Measurements from ENCODE around the gene TGFBR3. TPM values are rescaled to one million over a fixed set of nuclear protein-coding genes. Genes with fewer than 3 reads are reported as not detected.

The TGFBR3 gene
- total and polyA plus RNA-seq, 9 of the 15 experiments (the other 6 are each of a cell fraction or from before 2014, with no cell fraction given), result 3.6 to 32.4 (median 15.6) TPM

DNA sequence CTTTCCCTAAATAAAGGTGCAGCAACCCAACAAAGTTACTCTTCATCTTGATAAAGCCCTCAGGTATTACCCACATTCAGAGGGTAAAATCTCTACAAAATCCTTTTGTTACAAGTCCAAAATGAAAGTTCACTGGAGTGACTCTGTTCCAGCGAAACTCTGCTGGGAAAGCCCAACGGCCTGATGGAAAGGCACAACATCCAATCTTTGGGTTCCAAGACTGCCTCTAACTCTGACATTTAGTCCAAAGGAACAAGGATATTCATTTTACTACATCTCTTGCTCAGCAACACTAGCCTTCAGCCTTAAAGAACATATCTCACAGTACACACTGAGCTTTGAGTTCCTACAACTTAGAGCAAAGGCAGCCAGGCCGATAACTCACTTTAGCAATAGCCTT lies 42.1 kb downstream of the TGFBR3 start (continued):
- TF ChIP-seq HOXB6 (CRISPR knock-in tag; IDR thresholded peaks at IDR 0.05; ENCODE audit: borderline replicate concordance), result no peak
- no peak for TF ChIP-seq YY1 (IDR thresholded peaks at IDR 0.05; ENCODE audit: borderline replicate concordance in 1 of 3, control insufficient read depth in 1 of 3, extremely low read depth in 1 of 3, insufficient read depth in 3 of 3, insufficient read length in 1 of 3, insufficient replicate concordance in 2 of 3, low read depth in 1 of 3, low read length in 2 of 3)

DNA sequence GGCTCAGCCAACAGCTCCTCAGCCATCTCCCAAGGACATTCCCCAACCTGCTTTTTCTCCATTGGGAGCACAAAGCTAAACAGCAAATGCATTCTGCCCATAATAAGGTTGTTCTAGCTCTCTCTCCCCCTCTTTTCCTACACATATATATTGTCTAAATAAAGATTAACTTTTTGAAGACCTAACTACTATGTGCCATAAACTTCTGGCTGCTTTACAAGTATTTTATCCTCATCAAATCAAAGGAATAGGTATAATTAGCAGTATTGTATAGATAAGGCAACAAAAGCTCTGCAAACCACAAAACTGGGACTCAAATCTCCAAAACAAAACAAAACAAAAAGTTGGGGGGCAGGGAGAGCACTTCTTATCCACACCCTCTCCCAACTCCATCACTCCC lies 43.4 kb downstream of the TGFBR3 start:
- H3K4me1 ChIP-seq (replicated peaks in 1 of 2; ENCODE audit: control insufficient read depth in 2 of 2, insufficient read depth in 2 of 2, low read length in 2 of 2), result peaks cover 0 to 12% of the 10 kb centered on the region in 2 experiments; a peak in 3 of 5 replicates

More for the DNA sequence above, 43.4 kb downstream of the TGFBR3 start:
- no peak overlapping the region for H2AFZ ChIP-seq (ENCODE audit: low read depth, low read length)
- ATAC-seq (no peak), FAIRE-seq (no peak), DNase-seq (ENCODE audit: extremely low read depth in 1 of 4, low spot score in 3 of 4) (no peak)
- no peak overlapping the region for H3K27ac ChIP-seq (ENCODE audit: extremely low read depth, low read depth, low read length)
- H3K79me2 ChIP-seq (ENCODE audit: control insufficient read depth, insufficient read depth, low read length), result peaks cover 8% of the 10 kb centered on the region; the same call in 1 of the 3 replicates
- H3K27me3 ChIP-seq (ENCODE audit: control insufficient read depth in 2 of 2, insufficient read depth in 2 of 2, low read length in 2 of 2), result no peaks in the 10 kb centered on the region
- intact Hi-C loops (cut with micrococcal nuclease) (no loop called here), in situ Hi-C loops (cut with MboI) (no loop called here)
- H3K36me3 ChIP-seq (ENCODE audit: control insufficient read depth, insufficient read depth, low read length), result no peaks in the 10 kb centered on the region
- H3K4me2 ChIP-seq (ENCODE audit: insufficient read depth, low read length), result no peak overlapping the region
- POLR2A ChIA-PET, result interaction anchor here (0.7 to 1.5 kb wide), 3 partner anchors 10 to 33 kb away, joined by 3 to 7 read pairs (median 3); no protein-coding TSS in a partner anchor
- H3K9me3 ChIP-seq (replicated peaks; ENCODE audit: control insufficient read depth, insufficient read depth, low read depth, low read length), result no peaks in the 10 kb centered on the region
- H3K9me1 ChIP-seq (ENCODE audit: control insufficient read depth, insufficient read depth, low read length), result no peaks in the 10 kb centered on the region
- CTCF ChIA-PET (ENCODE audit: low intra/inter-chr PET ratio), result interaction anchor here (0.6 kb wide), 1 partner anchor 29 kb away, joined by 3 read pairs; no protein-coding TSS in a partner anchor
- BruUV-seq (replicated peaks), result no TSS peak
- H3K9ac ChIP-seq (ENCODE audit: insufficient read depth in 1 of 2, low read depth in 2 of 2, low read length in 2 of 2), result no peak overlapping the region; a peak in 1 of 4 replicates
- TF ChIP-seq ETV5 (CRISPR knock-in tag; IDR thresholded peaks at IDR 0.05; ENCODE audit: low read depth) (no peak), SNRNP70 (optimal IDR thresholded peaks at IDR 0.05; ENCODE audit: low read depth, low read length) (no peak), GATAD2B (IDR thresholded peaks at IDR 0.05; ENCODE audit: borderline replicate concordance) (no peak), NFXL1 (CRISPR knock-in tag; IDR thresholded peaks at IDR 0.05) (no peak), SRSF3 (IDR thresholded peaks at IDR 0.05; ENCODE audit: insufficient read depth, low read length) (no peak), CAMTA2 (CRISPR knock-in tag; conservative IDR thresholded peaks at IDR 0.05) (no peak), ZNF436 (CRISPR knock-in tag; IDR thresholded peaks at IDR 0.05) (no peak)
- 0 out of 2 replicates have a peak, but pooled peaks cover 3% of the 10 kb centered on the region for H4K20me1 ChIP-seq (replicated peaks; ENCODE audit: control insufficient read depth, insufficient read depth, low read length)
- no peak overlapping the region for H3K4me3 ChIP-seq
